HUES48 (cell line): ENCODE measurements around the gene FRMPD4.

Experiments
- H3K27ac ChIP-seq: one replicate; pipeline ENCODE4 v1.7.0; 2013; ENCODE audit warnings: low read depth, low read length, inconsistent platforms
- H3K27me3 ChIP-seq: 2 replicates; pipeline ENCODE4 v1.6.1; 2013; ENCODE audit warnings: mild to moderate bottlenecking, low read length; ENCODE audit not compliant: control insufficient read depth, insufficient read depth
- H3K36me3 ChIP-seq: 2 replicates; pipeline ENCODE4 v1.6.1; 2013; ENCODE audit warnings: low read length; ENCODE audit not compliant: control insufficient read depth, insufficient read depth
- H3K4me1 ChIP-seq: 2 replicates; pipeline ENCODE4 v1.6.1; 2013; ENCODE audit warnings: mild to moderate bottlenecking, low read length; ENCODE audit not compliant: control insufficient read depth, insufficient read depth
- H3K4me3 ChIP-seq: 2 replicates; pipeline ENCODE4 v1.5.1; 2013; ENCODE audit warnings: mild to moderate bottlenecking, low read depth, low read length
- H3K9ac ChIP-seq: 2 replicates; pipeline ENCODE4 v1.6.1; 2013; ENCODE audit warnings: mild to moderate bottlenecking, low read depth, low read length, moderate library complexity
- H3K9me3 ChIP-seq: 2 replicates; pipeline ENCODE4 v1.6.1; 2013; ENCODE audit warnings: low read length; ENCODE audit not compliant: control insufficient read depth, insufficient read depth

FRMPD4 gene

DNA sequence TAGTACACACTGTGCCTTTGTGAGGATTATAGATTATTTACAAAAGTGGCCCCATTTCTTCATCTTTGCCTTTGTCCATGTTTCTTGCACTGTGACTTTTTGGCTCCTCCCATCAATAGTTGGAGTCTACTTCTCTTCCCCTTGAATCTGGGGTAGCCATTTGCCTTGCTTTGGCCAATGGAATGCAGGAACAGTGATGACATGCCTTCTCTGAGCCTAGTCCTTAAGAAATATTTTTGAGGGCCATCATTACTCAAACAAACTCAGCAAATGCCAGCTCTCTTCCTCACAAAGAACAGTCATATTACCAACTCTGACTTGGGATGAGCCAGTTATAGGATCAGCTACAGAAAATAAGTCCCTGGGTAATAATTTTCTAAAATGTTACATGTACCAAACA lies 189.6 kb downstream of the FRMPD4 start:
- Histone ChIP-seq H3K4me3 (no peak overlapping the region), H3K4me1 (no peaks in the 10 kb centered on the region), H3K9me3 (no peaks in the 10 kb centered on the region), H3K27ac (no peak overlapping the region), H3K36me3 (no peaks in the 10 kb centered on the region), H3K27me3 (no peaks in the 10 kb centered on the region), H3K9ac (no peak overlapping the region)

DNA sequence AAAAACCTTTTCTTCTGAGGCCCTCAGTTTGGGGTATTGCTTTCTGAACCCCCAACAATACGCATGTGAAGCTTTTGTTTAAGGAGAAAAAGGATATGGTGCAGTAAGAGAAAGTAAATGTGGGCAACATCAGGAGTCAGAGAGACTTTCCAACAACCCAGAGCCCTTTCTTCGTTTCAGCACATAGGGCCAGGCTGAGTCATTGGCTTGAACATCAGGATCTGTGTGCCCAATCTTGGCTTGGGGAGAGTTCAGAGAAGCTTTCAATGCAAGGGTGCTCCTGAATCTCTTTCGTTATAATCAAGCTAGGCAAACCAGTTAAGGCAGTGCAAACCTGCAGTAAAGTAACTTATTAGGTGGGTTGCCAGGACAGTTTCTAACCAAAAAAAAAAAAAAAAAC lies 191.2 kb downstream of the FRMPD4 start:
- H3K27me3 ChIP-seq: no peaks in the 10 kb centered on the region

DNA sequence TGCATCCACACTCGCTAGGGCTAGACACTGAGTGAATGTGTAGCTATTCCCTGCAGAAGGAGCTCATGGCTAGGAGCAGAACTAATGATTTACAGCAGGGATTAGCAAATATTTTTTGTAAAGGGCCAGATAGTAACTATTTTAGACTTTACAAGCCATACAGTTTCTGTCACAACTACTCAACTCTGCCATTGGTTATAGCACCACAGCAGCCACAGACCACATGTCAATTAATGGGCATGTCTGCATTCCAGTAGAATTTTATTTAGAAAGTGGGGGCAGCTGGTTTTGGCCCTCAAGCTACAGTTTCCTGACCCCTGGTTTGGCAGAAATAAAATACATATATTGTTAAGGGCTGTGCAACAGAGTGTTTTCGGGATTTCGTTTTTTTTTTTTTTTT lies 192.6 kb downstream of the FRMPD4 start:
- Histone ChIP-seq H3K9me3 (no peaks in the 10 kb centered on the region), H3K36me3 (no peaks in the 10 kb centered on the region), H3K27me3 (no peaks in the 10 kb centered on the region), H3K4me1 (peaks cover 8% of the 10 kb centered on the region; the same call in 1 of the 2 replicates), H3K27ac (no peak overlapping the region), H3K9ac (no peak overlapping the region), H3K4me3 (no peak overlapping the region)

More for the DNA sequence above, 191.2 kb downstream of the FRMPD4 start:
- H3K36me3 ChIP-seq: no peaks in the 10 kb centered on the region
- no peak overlapping the region for H3K9ac ChIP-seq
- H3K4me3 ChIP-seq: no peak overlapping the region
- no peaks in the 10 kb centered on the region for H3K9me3 ChIP-seq
- H3K27ac ChIP-seq: no peak overlapping the region
- H3K4me1 ChIP-seq: peaks cover 7% of the 10 kb centered on the region; the same call in 1 of the 2 replicates

GRCh38 chrX:12332786-12333347 lies 194.6 kb downstream of the FRMPD4 start:
- H3K36me3 ChIP-seq: no peaks in the 10 kb centered on the region
- no peaks in the 10 kb centered on the region for H3K9me3 ChIP-seq
- H3K4me3 ChIP-seq: no peak overlapping the region
- no peaks in the 10 kb centered on the region for H3K27me3 ChIP-seq
- no peak overlapping the region for H3K27ac ChIP-seq
- H3K4me1 ChIP-seq: peaks cover 8% of the 10 kb centered on the region; the same call in 1 of the 2 replicates
- no peak overlapping the region for H3K9ac ChIP-seq

- Histone ChIP-seq H3K36me3 (no peaks in the 10 kb centered on the region), H3K4me1 (no peaks in the 10 kb centered on the region), H3K27ac (no peak overlapping the region), H3K27me3 (no peaks in the 10 kb centered on the region), H3K9me3 (no peaks in the 10 kb centered on the region), H3K9ac (no peak overlapping the region), H3K4me3 (no peak overlapping the region)
These were observed 201.6 kb downstream of the FRMPD4 start for GRCh38 chrX:12339921-12340320.

DNA sequence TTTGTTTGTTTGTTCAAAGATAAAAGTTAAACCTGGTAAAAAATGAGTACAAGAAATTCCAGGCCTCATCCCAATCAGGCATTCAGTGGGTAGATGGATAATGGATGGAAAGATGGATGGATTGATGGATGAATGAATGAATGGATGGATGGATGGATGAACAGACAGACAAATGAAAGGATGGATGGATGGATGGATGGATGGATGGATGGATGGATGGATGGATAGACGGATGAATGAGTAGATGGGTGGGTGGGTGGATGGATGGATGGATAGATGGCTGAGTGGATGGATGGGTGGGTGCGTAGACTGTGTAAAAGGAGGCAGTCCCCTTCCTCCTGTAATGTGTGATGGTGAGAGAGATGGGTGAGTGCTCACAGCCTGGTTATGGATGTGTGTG lies 206.7 kb downstream of the FRMPD4 start:
- Histone ChIP-seq H3K27ac (no peak overlapping the region), H3K27me3 (peaks cover 10% of the 10 kb centered on the region; the same call in 1 of the 2 replicates), H3K9ac (no peak overlapping the region), H3K4me3 (no peak overlapping the region), H3K4me1 (no peaks in the 10 kb centered on the region), H3K36me3 (no peaks in the 10 kb centered on the region), H3K9me3 (no peaks in the 10 kb centered on the region)

DNA sequence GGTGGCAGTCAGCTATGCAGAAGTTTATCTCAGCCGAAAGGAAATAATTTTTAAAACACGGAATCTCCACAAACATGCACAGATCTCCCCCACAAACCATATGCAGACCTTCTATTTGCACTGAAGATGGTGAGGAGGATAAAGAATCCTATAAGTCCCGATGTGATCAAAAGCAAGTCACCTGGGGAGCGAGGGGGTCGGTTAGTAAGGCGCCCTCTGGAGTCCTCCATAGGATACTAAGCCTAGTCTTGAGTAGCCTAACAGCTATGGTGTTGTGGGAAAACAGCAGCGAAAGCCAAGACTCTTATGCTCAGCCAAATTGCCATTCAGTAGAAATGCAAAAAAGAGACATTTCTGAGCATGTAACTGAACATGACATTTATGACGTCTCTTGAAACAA lies 210.9 kb downstream of the FRMPD4 start:
- Histone ChIP-seq H3K4me3 (no peak overlapping the region), H3K9ac (no peak overlapping the region), H3K27ac (no peak overlapping the region), H3K4me1 (no peaks in the 10 kb centered on the region), H3K9me3 (no peaks in the 10 kb centered on the region), H3K36me3 (no peaks in the 10 kb centered on the region), H3K27me3 (peaks cover 10% of the 10 kb centered on the region; the same call in 1 of the 2 replicates)

DNA sequence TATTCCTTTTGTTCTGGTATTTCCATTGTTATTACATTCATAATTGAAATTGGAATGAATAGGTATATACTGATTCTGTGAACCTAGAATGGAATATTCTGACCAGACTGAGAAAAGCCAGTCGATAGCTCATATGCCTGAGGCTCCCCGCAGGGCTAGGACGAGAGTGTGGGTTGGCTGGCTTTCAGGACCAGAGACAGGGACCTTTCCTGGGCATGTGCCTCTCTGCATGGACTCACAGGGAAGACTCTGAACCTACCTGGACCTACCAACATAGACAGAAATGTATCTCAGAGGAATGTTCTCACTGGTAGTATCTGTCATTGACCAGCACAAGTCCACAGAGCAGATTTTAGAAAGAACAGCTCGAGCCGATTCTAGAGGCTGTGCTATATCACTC lies 214.6 kb downstream of the FRMPD4 start:
- Histone ChIP-seq H3K9me3 (no peaks in the 10 kb centered on the region), H3K4me3 (no peak overlapping the region), H3K27ac (no peak overlapping the region), H3K4me1 (no peaks in the 10 kb centered on the region), H3K9ac (no peak overlapping the region), H3K36me3 (no peaks in the 10 kb centered on the region), H3K27me3 (peaks cover 8% of the 10 kb centered on the region; the same call in 1 of the 2 replicates)

GRCh38 chrX:12360383-12360782 lies 222.1 kb downstream of the FRMPD4 start:
- Histone ChIP-seq H3K9ac (no peak overlapping the region), H3K36me3 (no peaks in the 10 kb centered on the region), H3K27ac (no peak overlapping the region)

DNA sequence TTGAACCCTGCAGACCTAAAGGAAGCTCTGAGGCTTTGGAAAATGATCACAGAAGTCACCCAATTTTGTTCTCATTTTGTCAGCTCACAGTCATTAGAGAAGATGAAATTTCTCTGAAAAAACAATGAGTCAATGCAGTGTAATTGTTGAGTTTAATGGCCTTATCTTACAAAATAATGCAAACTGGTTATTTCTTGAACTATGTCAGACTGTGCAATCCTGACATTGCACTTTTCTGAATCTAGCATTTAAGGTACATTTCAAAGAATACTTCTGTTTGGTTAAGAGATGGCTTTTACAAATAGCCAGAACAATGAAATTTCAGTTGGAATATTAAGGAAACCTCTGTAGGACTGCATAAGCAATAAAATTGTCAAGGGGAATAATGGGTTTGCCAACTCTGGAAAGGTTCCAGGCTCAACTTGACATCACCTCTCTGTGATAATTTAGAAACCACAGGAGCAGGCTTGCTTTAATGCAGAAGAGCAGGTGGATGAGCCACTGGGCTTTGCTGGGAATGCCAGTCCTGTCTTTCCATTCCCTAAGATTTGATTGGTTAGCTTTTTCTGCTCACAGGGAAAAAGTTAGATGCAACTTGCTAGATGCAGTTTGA lies 222.8 kb downstream of the FRMPD4 start:
- no peaks in the 10 kb centered on the region for H3K27me3 ChIP-seq
- H3K27ac ChIP-seq: no peak overlapping the region
- no peaks in the 10 kb centered on the region for H3K9me3 ChIP-seq
- no peaks in the 10 kb centered on the region for H3K4me1 ChIP-seq
- no peak overlapping the region for H3K9ac ChIP-seq
- no peaks in the 10 kb centered on the region for H3K36me3 ChIP-seq
- H3K4me3 ChIP-seq: no peak overlapping the region

More at GRCh38 chrX:12360383-12360782, 222.1 kb downstream of the FRMPD4 start:
- Histone ChIP-seq H3K4me1 (no peaks in the 10 kb centered on the region), H3K27me3 (no peaks in the 10 kb centered on the region), H3K4me3 (no peak overlapping the region), H3K9me3 (no peaks in the 10 kb centered on the region)

DNA sequence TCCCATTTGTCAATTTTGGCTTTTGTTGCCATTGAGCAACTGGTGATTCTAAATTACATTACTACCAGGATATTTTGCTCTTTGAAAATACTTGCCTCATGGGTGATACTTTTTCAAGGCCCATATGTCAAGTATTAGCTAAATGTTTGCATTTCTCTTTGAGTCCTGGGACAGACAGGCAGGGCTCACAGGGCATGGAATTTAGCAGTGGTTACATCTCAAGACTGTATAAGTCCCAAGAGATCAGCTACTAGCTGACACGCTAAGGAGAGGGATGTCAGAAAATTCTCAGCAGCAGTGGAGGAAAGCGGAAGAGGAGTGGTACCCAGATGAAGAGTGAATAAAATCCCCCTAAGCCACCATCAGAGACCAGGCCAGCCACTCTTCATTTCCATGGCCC lies 224.9 kb downstream of the FRMPD4 start:
- Histone ChIP-seq H3K9ac (no peak overlapping the region), H3K27ac (no peak overlapping the region), H3K36me3 (no peaks in the 10 kb centered on the region), H3K4me1 (no peaks in the 10 kb centered on the region), H3K4me3 (no peak overlapping the region), H3K27me3 (no peaks in the 10 kb centered on the region), H3K9me3 (no peaks in the 10 kb centered on the region)
